ENCODE data around the gene C6orf15.
A peak's percentile ranks its signal among the peaks of the same experiment; 100 is the strongest.

C6orf15 gene

GRCh38 chr6:31130751-31131150 is 18.4 kb upstream of the C6orf15 start:
- no peak for DNase-seq (ENCODE audit: low spot score)

GRCh38 chr6:31129130-31129529 is 16.8 kb upstream of the C6orf15 start:
- no peak for DNase-seq (ENCODE audit: low spot score)

- DNase-seq (ENCODE audit: low spot score), result peak; percentile 71
Measured at GRCh38 chr6:31128093-31128676, 15.8 kb upstream of the C6orf15 start.

- no peak for DNase-seq (ENCODE audit: low spot score)
Measured at GRCh38 chr6:31126396-31127175, 14.2 kb upstream of the C6orf15 start.

GRCh38 chr6:31125586-31126363 is 13.4 kb upstream of the C6orf15 start:
- no peak for DNase-seq (ENCODE audit: low spot score)

- DNase-seq (ENCODE audit: low spot score), result no peak
Measured at GRCh38 chr6:31125162-31125561, 12.8 kb upstream of the C6orf15 start.

- DNase-seq (ENCODE audit: low spot score), result no peak
Measured at GRCh38 chr6:31122791-31123706, 10.7 kb upstream of the C6orf15 start.

GRCh38 chr6:31121131-31121790 is 8.9 kb upstream of the C6orf15 start:
- no peak for DNase-seq (ENCODE audit: low spot score)

- no peak for DNase-seq (ENCODE audit: low spot score)
Measured at GRCh38 chr6:31120151-31120915, 8.0 kb upstream of the C6orf15 start, which contains the start of gene CDSN. TSS of gene CDSN (minus strand) at chr6:31120446. CDS start at chr6:31120419, 27 bp downstream.

GRCh38 chr6:31118178-31118577 is 5.8 kb upstream of the C6orf15 start:
- no peak for DNase-seq (ENCODE audit: low spot score)

GRCh38 chr6:31116661-31117385 is 4.4 kb upstream of the C6orf15 start:
- no peak for DNase-seq (ENCODE audit: low spot score)

- no peak for DNase-seq (ENCODE audit: low spot score)
Measured at GRCh38 chr6:31115941-31116560, 3.7 kb upstream of the C6orf15 start.

- DNase-seq (ENCODE audit: low spot score), result no peak
Measured at GRCh38 chr6:31114970-31115849, 2.8 kb upstream of the C6orf15 start.

GRCh38 chr6:31114541-31114878 is 2.1 kb upstream of the C6orf15 start, which contains the start of gene PSORS1C1:
TSS of gene PSORS1C1 (plus strand) at chr6:31114800. CDS start at chr6:31129633, 14,833 bp downstream.
- DNase-seq (ENCODE audit: low spot score), result no peak

GRCh38 chr6:31113861-31114540 is 1.6 kb upstream of the C6orf15 start:
- no peak for DNase-seq (ENCODE audit: low spot score)

- no peak for DNase-seq (ENCODE audit: low spot score)
Measured at GRCh38 chr6:31111712-31112111, 663 bp downstream of the C6orf15 start.

- DNase-seq (ENCODE audit: low spot score), result no peak
Measured at GRCh38 chr6:31110825-31111582, 1.4 kb downstream of the C6orf15 start.

Data from germinal center (tissue), 1 donor.